Astrocyte (in vitro differentiated cells and primary cell): ENCODE results near the gene DNAJC4. TPM values are rescaled to one million over a fixed set of nuclear protein-coding genes. Genes with fewer than 3 reads are reported as not detected.

Experiments
- DNase-seq: peaks from one replicate; pipeline ENCODE4 v3.0.0-alpha.2; 2010; ENCODE audit warnings: low read depth
- FAIRE-seq: peaks from 2 replicates; lab custom pipeline; 2011; peaks lifted over from hg19 to GRCh38; lab: Jason Lieb, UNC
- H2AFZ ChIP-seq: 2 replicates; pipeline ENCODE4 v1.6.0; 2012; ENCODE audit warnings: low read depth, low read length, inconsistent platforms
- H3K27ac ChIP-seq: 2 replicates; pipeline ENCODE4 v1.5.1; 2011; ENCODE audit warnings: low read depth, low read length, inconsistent platforms
- H3K27me3 ChIP-seq: 2 replicates; pipeline ENCODE4 v1.6.0; 2011; ENCODE audit warnings: low read length, inconsistent platforms; ENCODE audit not compliant: insufficient read depth
- H3K36me3 ChIP-seq: 2 replicates; pipeline ENCODE4 v1.5.1; 2011; ENCODE audit warnings: low read length, inconsistent platforms; ENCODE audit not compliant: insufficient read depth
- H3K4me1 ChIP-seq: 2 replicates; pipeline ENCODE4 v1.5.1; 2011; ENCODE audit warnings: low read length, inconsistent platforms; ENCODE audit not compliant: insufficient read depth
- H3K4me2 ChIP-seq: 2 replicates; pipeline ENCODE4 v1.6.0; 2012; ENCODE audit warnings: low read length, inconsistent platforms
- H3K4me3 ChIP-seq: 2 replicates; pipeline ENCODE4 v1.5.1; 2011; ENCODE audit warnings: low read depth, mild to moderate bottlenecking, low read length, inconsistent platforms; ENCODE audit not compliant: insufficient read depth
- H3K79me2 ChIP-seq: 2 replicates; pipeline ENCODE4 v1.6.0; 2012; ENCODE audit warnings: mild to moderate bottlenecking, low read length, inconsistent platforms; ENCODE audit not compliant: insufficient read depth
- H3K9ac ChIP-seq: 2 replicates; pipeline ENCODE4 v1.6.0; 2012; ENCODE audit warnings: mild to moderate bottlenecking, low read length, inconsistent platforms
- H3K9me3 ChIP-seq: 2 replicates; pipeline ENCODE4 v1.5.1; 2012; ENCODE audit warnings: low read depth, mild to moderate bottlenecking, low read length, inconsistent platforms; ENCODE audit not compliant: insufficient read depth
- H4K20me1 ChIP-seq: 2 replicates; pipeline ENCODE4 v1.6.0; 2012; ENCODE audit warnings: low read length, inconsistent platforms; ENCODE audit not compliant: insufficient read depth
- H3K27ac Mint-ChIP-seq: one replicate; pipeline ENCODE4 v1.8.0; 2021; ENCODE audit warnings: mild to moderate bottlenecking, mixed read lengths; ENCODE audit not compliant: unreplicated experiment
- H3K27me3 Mint-ChIP-seq: one replicate; pipeline ENCODE4 v1.8.0; 2021; ENCODE audit warnings: low read depth, mixed read lengths; ENCODE audit not compliant: unreplicated experiment
- H3K36me3 Mint-ChIP-seq: one replicate; pipeline ENCODE4 v1.8.0; 2021; ENCODE audit warnings: low read depth, mixed read lengths; ENCODE audit not compliant: unreplicated experiment
- H3K4me1 Mint-ChIP-seq: one replicate; pipeline ENCODE4 v1.8.0; 2021; ENCODE audit warnings: low read depth, mixed read lengths; ENCODE audit not compliant: unreplicated experiment
- H3K4me3 Mint-ChIP-seq: one replicate; pipeline ENCODE4 v1.8.0; 2021; ENCODE audit warnings: mild to moderate bottlenecking, moderate library complexity, mixed read lengths; ENCODE audit not compliant: unreplicated experiment
- H3K9me3 Mint-ChIP-seq: one replicate; pipeline ENCODE4 v1.8.0; 2021; ENCODE audit warnings: mild to moderate bottlenecking, mixed read lengths; ENCODE audit not compliant: unreplicated experiment
- EZH2 ChIP-seq: IDR thresholded peaks from 2 replicates; pipeline ENCODE4 v1.6.1; 2012; ENCODE audit warnings: mild to moderate bottlenecking, low read length, inconsistent platforms; ENCODE audit not compliant: insufficient read depth
- total RNA-seq: library from RNA; stranded (reverse); gene quantifications from 2 replicates; pipeline ENCODE4 v1.2.1, GENCODE V29; 2021
- TF ChIP-seq, protein P1 (sequence below): IDR thresholded peaks from 2 replicates; pipeline ENCODE4 v1.5.1; 2011; ENCODE audit warnings: low read depth, mild to moderate bottlenecking, inconsistent platforms, low read length, moderate library complexity; ENCODE audit not compliant: insufficient read depth

DNAJC4 gene
- total RNA-seq, 1 donor from 2014 or later: 23.8 TPM

DNA sequence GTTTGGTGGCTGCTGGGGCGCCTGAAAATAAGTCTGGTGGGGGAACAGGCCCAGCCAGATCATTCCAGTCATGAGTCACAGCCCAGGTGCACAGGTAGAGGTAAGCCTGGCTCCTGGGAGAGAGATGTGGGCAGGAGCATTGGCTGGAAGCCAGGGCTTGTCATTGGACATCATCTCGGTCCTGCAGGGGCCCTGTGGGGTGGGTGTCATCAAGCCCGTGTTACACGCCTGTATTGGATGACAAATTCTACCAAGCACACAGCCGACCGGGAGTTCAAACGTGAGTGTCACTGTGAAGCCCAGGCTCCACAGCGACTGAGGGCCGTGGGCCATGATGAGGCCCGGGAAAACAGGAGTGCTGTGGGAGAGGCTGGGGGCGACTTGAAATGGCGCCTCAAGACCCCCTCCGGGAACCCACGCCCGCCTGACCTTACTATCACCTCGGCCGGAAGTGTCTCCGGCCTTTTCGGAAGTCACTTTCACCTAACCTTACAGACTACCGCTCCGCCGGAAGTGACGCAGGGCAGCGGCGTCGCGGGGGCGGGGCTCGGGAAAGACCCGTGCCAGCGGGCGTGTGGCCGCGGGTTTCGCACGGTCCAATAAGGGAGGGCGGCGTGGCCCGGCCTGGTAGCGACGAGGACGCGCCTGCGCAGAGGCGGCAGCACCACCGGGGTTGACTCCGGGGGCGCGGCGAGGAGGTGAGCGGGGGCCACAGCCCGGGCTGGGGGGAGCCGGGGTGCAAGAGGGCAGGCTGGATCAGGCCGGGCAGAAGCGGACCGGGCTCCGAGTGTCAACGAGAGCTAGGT, 10.3 kb downstream of the DNAJC4 start, which contains the start of gene FKBP2:
FKBP2 (plus strand) TSS at position 661 of the 806 bp plus-strand sequence. CDS start 1,293 bp downstream, outside the sequence.
- peak within 1 kb of the TSS; percentile 94 for H3K27ac ChIP-seq
- peaks cover 42% of the 10 kb centered on the region for H3K79me2 ChIP-seq
- H2AFZ ChIP-seq: peak within 1 kb of the TSS; percentile 87
- peak within 1 kb of the TSS; percentile 99 for H3K4me2 ChIP-seq
- Mint-ChIP-seq H3K36me3 (peaks cover 9% of the 10 kb centered on the region), H3K9me3 (no peaks in the 10 kb centered on the region), H3K27ac (peak within 1 kb of the TSS; percentile 97), H3K27me3 (no peaks in the 10 kb centered on the region), H3K4me1 (peaks cover 18% of the 10 kb centered on the region), H3K4me3 (peak within 1 kb of the TSS; percentile 91)
- no peak for FAIRE-seq
- H3K9ac ChIP-seq: peak within 1 kb of the TSS; percentile 88
- DNase-seq: peak; percentile 86
- H3K9me3 ChIP-seq: no peaks in the 10 kb centered on the region
- no peaks in the 10 kb centered on the region for H3K27me3 ChIP-seq
- peaks cover 14% of the 10 kb centered on the region for H3K36me3 ChIP-seq
- TF ChIP-seq, protein P1, sequence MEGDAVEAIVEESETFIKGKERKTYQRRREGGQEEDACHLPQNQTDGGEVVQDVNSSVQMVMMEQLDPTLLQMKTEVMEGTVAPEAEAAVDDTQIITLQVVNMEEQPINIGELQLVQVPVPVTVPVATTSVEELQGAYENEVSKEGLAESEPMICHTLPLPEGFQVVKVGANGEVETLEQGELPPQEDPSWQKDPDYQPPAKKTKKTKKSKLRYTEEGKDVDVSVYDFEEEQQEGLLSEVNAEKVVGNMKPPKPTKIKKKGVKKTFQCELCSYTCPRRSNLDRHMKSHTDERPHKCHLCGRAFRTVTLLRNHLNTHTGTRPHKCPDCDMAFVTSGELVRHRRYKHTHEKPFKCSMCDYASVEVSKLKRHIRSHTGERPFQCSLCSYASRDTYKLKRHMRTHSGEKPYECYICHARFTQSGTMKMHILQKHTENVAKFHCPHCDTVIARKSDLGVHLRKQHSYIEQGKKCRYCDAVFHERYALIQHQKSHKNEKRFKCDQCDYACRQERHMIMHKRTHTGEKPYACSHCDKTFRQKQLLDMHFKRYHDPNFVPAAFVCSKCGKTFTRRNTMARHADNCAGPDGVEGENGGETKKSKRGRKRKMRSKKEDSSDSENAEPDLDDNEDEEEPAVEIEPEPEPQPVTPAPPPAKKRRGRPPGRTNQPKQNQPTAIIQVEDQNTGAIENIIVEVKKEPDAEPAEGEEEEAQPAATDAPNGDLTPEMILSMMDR: no peak
- no peak for TF ChIP-seq EZH2
- H3K4me1 ChIP-seq: peaks cover 38% of the 10 kb centered on the region
- H4K20me1 ChIP-seq: peaks cover 33% of the 10 kb centered on the region
- H3K4me3 ChIP-seq: peak within 1 kb of the TSS; percentile 84

- TF ChIP-seq, protein P1: no peak
- TF ChIP-seq EZH2: no peak
- Histone ChIP-seq H3K4me3 (peak overlapping the region; percentile 84), H3K9ac (peak overlapping the region; percentile 88), H3K9me3 (no peaks in the 10 kb centered on the region), H2AFZ (peak overlapping the region; percentile 69), H3K4me2 (peak overlapping the region; percentile 99), H3K27me3 (no peaks in the 10 kb centered on the region), H4K20me1 (peaks cover 28% of the 10 kb centered on the region), H3K79me2 (peaks cover 48% of the 10 kb centered on the region), H3K36me3 (peaks cover 14% of the 10 kb centered on the region), H3K27ac (peak overlapping the region; percentile 94), H3K4me1 (peaks cover 37% of the 10 kb centered on the region)
- Mint-ChIP-seq H3K36me3 (peaks cover 9% of the 10 kb centered on the region), H3K4me1 (peaks cover 18% of the 10 kb centered on the region), H3K27ac (peak overlapping the region; percentile 26), H3K4me3 (peak overlapping the region; percentile 91), H3K9me3 (no peaks in the 10 kb centered on the region), H3K27me3 (no peaks in the 10 kb centered on the region)
- no peak for FAIRE-seq
- DNase-seq: no peak
These were observed 10.8 kb downstream of the DNAJC4 start for GRCh38 chr11:64241241-64241490.
